Esophagus muscularis mucosa (tissue), 4 donors: ENCODE results near the gene GBA2. TPM values are rescaled to one million over a fixed set of nuclear protein-coding genes. Genes with fewer than 3 reads are reported as not detected.

ENCODE experiments used
- DNase-seq: peaks from one replicate; pipeline ENCODE4 v3.0.0-alpha.2; 2017; ENCODE audit errors: extremely low spot score
- H3K27ac ChIP-seq, 4 donors: fragments of 200-600 bp; sonication (generic); replicated peaks in 1 of 4; 1 replicate in 3 of 4; 2 replicates in 1 of 4; pipeline ENCODE4 v1.5.1; 2016 to 2019; ENCODE audit warnings: mild to moderate bottlenecking in 1 of 4
- H3K27me3 ChIP-seq, 4 donors: fragments of 200-600 bp; sonication (generic); one replicate each; pipeline versions ENCODE4 v1.5.1 to v1.6.0; 2016 to 2019
- H3K36me3 ChIP-seq, 4 donors: fragments of 200-600 bp; sonication (generic); one replicate each; pipeline ENCODE4 v1.5.1; 2016 to 2019
- H3K4me1 ChIP-seq, 4 donors: fragments of 200-600 bp; sonication (generic); one replicate each; pipeline ENCODE4 v1.5.1; 2016 to 2019
- H3K4me3 ChIP-seq, 4 donors: fragments of 200-600 bp; sonication (generic); 1 replicate in 2 of 4; 2 replicates in 2 of 4; pipeline ENCODE4 v1.5.1; 2016 to 2019; ENCODE audit warnings: mild to moderate bottlenecking in 4 of 4, moderate library complexity in 1 of 4
- H3K9me3 ChIP-seq, 4 donors: fragments of 200-600 bp; sonication (generic); 1 replicate in 3 of 4; 2 replicates in 1 of 4; pipeline ENCODE4 v1.5.1; 2016 to 2019
- CTCF ChIP-seq, 3 experiments: fragments of 200-600 bp in 2 of 3; fragments of 450-650 bp in 1 of 3; sonication (generic) in 2 of 3; IDR thresholded peaks; one replicate each; pipeline ENCODE4 v1.5.1; 2017 to 2019; ENCODE audit warnings: antibody characterized with exemption in 3 of 3, mild to moderate bottlenecking in 2 of 3, moderate library complexity in 1 of 3
- EP300 ChIP-seq: sonication (generic); formaldehyde crosslinking; IDR thresholded peaks from one replicate; pipeline ENCODE4 v1.6.1; 2017; ENCODE audit warnings: antibody characterized with exemption
- POLR2A ChIP-seq: fragments of 450-650 bp; IDR thresholded peaks from one replicate; pipeline ENCODE4 v1.6.1; 2017; ENCODE audit warnings: antibody characterized with exemption, moderate library complexity, mild to moderate bottlenecking, low read depth
- POLR2AphosphoS5 ChIP-seq, 2 donors: sonication (generic); formaldehyde crosslinking; IDR thresholded peaks; one replicate each; pipeline ENCODE4 v1.6.1; 2017; ENCODE audit warnings: antibody characterized with exemption in 2 of 2
- WGBS: methylation state at CpG from one replicate; pipeline ENCODE4 v1.1.5; 2018; 5-methylcytosine and 5-hydroxymethylcytosine counted together
- intact Hi-C: fragments of 100-400 bp; cut with DNase I; formaldehyde crosslinking; loops from one replicate; pipeline ENCODE4 v1.15.1; 2023
- small RNA-seq, 3 donors: library from RNA; depleted of rRNA; stranded (forward); fragments of <200 nt; gene quantifications; one replicate each; pipeline ENCODE3, GENCODE V24; 2016
- total RNA-seq, 4 donors: library from RNA; depleted of rRNA; stranded (reverse); fragments of >200 nt; gene quantifications; one replicate each; pipeline versions ENCODE4 v1.1.0 to v1.2.1, GENCODE V29; 2016

GBA2 gene
- total RNA-seq, 4 donors from 2014 or later, result 44.0 to 67.8 (median 55.5) TPM

DNA sequence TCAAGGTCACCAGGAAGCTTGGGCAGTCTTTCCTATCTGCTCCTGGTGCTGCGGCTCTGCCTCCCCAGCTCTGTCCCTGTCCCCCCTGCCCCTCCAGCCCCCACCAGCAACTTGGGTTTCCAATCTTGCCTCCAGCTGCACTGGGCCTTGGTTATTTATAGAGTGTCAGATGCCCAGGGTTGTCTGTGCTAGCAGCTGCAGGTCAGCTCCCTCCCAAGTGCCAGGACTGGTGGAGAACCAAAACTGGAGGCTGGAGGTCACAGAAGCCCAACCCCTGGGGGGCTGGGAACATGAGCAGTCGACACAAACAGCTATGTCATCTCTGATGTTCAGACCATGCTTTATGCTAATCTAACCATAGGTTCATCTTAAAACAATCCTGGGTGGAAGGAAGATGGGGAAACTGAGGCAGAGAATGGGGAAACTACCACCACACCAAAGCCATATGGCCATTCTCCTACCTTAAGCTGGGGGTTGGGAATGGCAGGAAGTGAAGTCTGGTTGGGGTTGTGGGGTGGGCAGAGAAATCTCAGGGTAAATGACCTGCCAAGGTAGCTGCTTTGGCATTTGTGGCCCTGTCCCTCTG lies 61.0 kb downstream of the GBA2 start:
- intact Hi-C loops, result no loop called here
- Histone ChIP-seq H3K27me3 (no peaks in the 10 kb centered on the region), H3K4me1 (peaks cover 27 to 59% (median 45%) of the 10 kb centered on the region in 4 donors), H3K36me3 (peaks cover 33 to 59% (median 53%) of the 10 kb centered on the region in 4 donors), H3K9me3 (no peaks in the 10 kb centered on the region), H3K27ac (peak overlapping the region; percentile 95 to 98 (median 96)), H3K4me3 (peak overlapping the region; percentile 72 to 90 (median 86))
- TF ChIP-seq POLR2A, result no peak
- TF ChIP-seq CTCF (IDR thresholded peaks at IDR 0.05), result no peak
- no peak for TF ChIP-seq POLR2AphosphoS5 (IDR thresholded peaks at IDR 0.05)
- TF ChIP-seq EP300, result no peak
- WGBS, result 25% methylated on average over 1 of the region's 2 CpGs
- DNase-seq, result no peak

GRCh38 chr9:35687306-35687705 lies 61.7 kb downstream of the GBA2 start:
- Histone ChIP-seq H3K36me3 (peaks cover 40 to 66% (median 60%) of the 10 kb centered on the region in 4 donors), H3K27ac (peak overlapping the region; percentile 95 to 98 (median 96)), H3K27me3 (no peaks in the 10 kb centered on the region), H3K4me3 (peak overlapping the region; percentile 72 to 90 (median 86)), H3K9me3 (no peaks in the 10 kb centered on the region), H3K4me1 (peaks cover 27 to 63% (median 47%) of the 10 kb centered on the region in 4 donors)
- TF ChIP-seq CTCF (IDR thresholded peaks at IDR 0.05) (no peak), POLR2AphosphoS5 (IDR thresholded peaks at IDR 0.05) (no peak), POLR2A (no peak), EP300 (no peak)
- 52% methylated on average over 2 of the region's 2 CpGs for WGBS
- DNase-seq, result no peak
- intact Hi-C loops, result no loop called here

Small RNA genes lying within 50 kb of the gene (small RNA-seq; reads per million reads assigned to genes)
- 0 to 0.08 (median 0) reads per million in 3 donors for gene MIR6853

Other genes starting within 250 kb of the GBA2 start
- gene TESK1, start 144.0 kb downstream of the GBA2 start, total RNA-seq, result 10 to 100 TPM; 48.2 to 80.6 (median 63.4) TPM
- 1 to 10 TPM in 2 of 4 donors, not detected in 2; 1.4 to 2.2 TPM for gene CD72, start 130.8 kb downstream of the GBA2 start, total RNA-seq
- under 1 TPM in 3 of 4 donors, not detected in 1; 0.40 to 0.83 (median 0.83) TPM for gene SIT1, start 98.3 kb downstream of the GBA2 start, total RNA-seq
- 1,000 to 10,000 TPM; 1,899 to 6,162 (median 2,510) TPM for gene RMRP, start 91.2 kb downstream of the GBA2 start, total RNA-seq
- gene CCDC107, start 90.9 kb downstream of the GBA2 start, total RNA-seq, result 100 to 1,000 TPM in 2 of 4 donors, 10 to 100 TPM in 2; 68.4 to 117 (median 104) TPM
- 1 to 10 TPM; 1.3 to 3.3 (median 1.7) TPM for gene ARHGEF39, start 84.0 kb downstream of the GBA2 start, total RNA-seq
- 1 to 10 TPM in 1 of 4 donors, not detected in 3; 2.2 TPM for gene CA9, start 75.3 kb downstream of the GBA2 start, total RNA-seq
- over 10,000 TPM in 3 of 4 donors, 1,000 to 10,000 TPM in 1; 8,856 to 14,576 (median 12,022) TPM for gene TPM2, start 59.3 kb downstream of the GBA2 start, total RNA-seq
- 1,000 to 10,000 TPM in 3 of 4 donors, 100 to 1,000 TPM in 1; 934 to 1,435 (median 1,196) TPM for gene TLN1, start 17.0 kb downstream of the GBA2 start, total RNA-seq
- 10 to 100 TPM; 65.6 to 97.3 (median 85.4) TPM for gene CREB3, start 16.6 kb downstream of the GBA2 start, total RNA-seq
- gene RGP1, start 59 bp upstream of the GBA2 start, total RNA-seq, result 10 to 100 TPM; 22.0 to 31.8 (median 26.8) TPM
- 1 to 10 TPM in 1 of 4 donors, not detected in 3; 1.3 TPM for gene MSMP, start 5.0 kb upstream of the GBA2 start, total RNA-seq
- gene NPR2, start 42.4 kb upstream of the GBA2 start, total RNA-seq, result 10 to 100 TPM; 22.0 to 35.9 (median 29.7) TPM
- 1 to 10 TPM in 1 of 4 donors, under 1 TPM in 3; 0.65 to 2.0 (median 0.83) TPM for gene SPAG8, start 63.0 kb upstream of the GBA2 start, total RNA-seq
- 10 to 100 TPM; 23.4 to 32.4 (median 27.5) TPM for gene HINT2, start 65.8 kb upstream of the GBA2 start, total RNA-seq
- gene FAM221B, start 79.5 kb upstream of the GBA2 start, total RNA-seq, result not detected
- 10 to 100 TPM in 3 of 4 donors, 1 to 10 TPM in 1; 10.0 to 27.0 (median 20.3) TPM for gene TMEM8B, start 80.0 kb upstream of the GBA2 start, total RNA-seq
- not detected for gene OR13J1, start 121.2 kb upstream of the GBA2 start, total RNA-seq
- gene HRCT1, start 157.0 kb upstream of the GBA2 start, total RNA-seq, result 10 to 100 TPM in 2 of 4 donors, 1 to 10 TPM in 2; 3.7 to 53.0 (median 15.6) TPM
- 1 to 10 TPM; 2.1 to 5.7 (median 2.8) TPM for gene SPAAR, start 160.3 kb upstream of the GBA2 start, total RNA-seq
- gene OR2S2, start 208.9 kb upstream of the GBA2 start, total RNA-seq, result not detected